CD14-positive monocyte (primary cell): ENCODE measurements around the gene NYAP1. TPM values are rescaled to one million over a fixed set of nuclear protein-coding genes. Genes with fewer than 3 reads are reported as not detected.
A peak's percentile ranks its signal among the peaks of the same experiment; 100 is the strongest.

Source experiments
- DNase-seq, 3 donors: peaks; one replicate each; pipeline ENCODE4 v3.0.0-alpha.2; 2011 to 2022
- H2AFZ ChIP-seq: 2 replicates; pipeline ENCODE4 v1.6.0; 2012; ENCODE audit warnings: mild to moderate bottlenecking, low read depth, low read length, inconsistent platforms; ENCODE audit not compliant: insufficient read depth, poor library complexity, severe bottlenecking
- H3K27ac ChIP-seq, 2 donors: 1 replicate in 1 of 2; 2 replicates in 1 of 2; pipeline ENCODE4 v1.5.1; 2012 to 2013; ENCODE audit warnings: low read length in 2 of 2, control low read depth in 1 of 2, inconsistent platforms in 1 of 2, low read depth in 1 of 2, mild to moderate bottlenecking in 1 of 2
- H3K27me3 ChIP-seq, 2 donors: one replicate each; pipeline versions ENCODE4 v1.6.0 to v1.6.1; 2011 to 2013; ENCODE audit warnings: low read length in 2 of 2; ENCODE audit not compliant: control insufficient read depth in 2 of 2, insufficient read depth in 2 of 2
- H3K36me3 ChIP-seq, 2 donors: replicated peaks in 1 of 2; 1 replicate in 1 of 2; 2 replicates in 1 of 2; pipeline versions ENCODE4 v1.5.1 to v1.6.1; 2012 to 2013; ENCODE audit warnings: low read length in 2 of 2, control low read depth in 1 of 2, inconsistent platforms in 1 of 2, mild to moderate bottlenecking in 1 of 2; ENCODE audit not compliant: insufficient read depth in 2 of 2, control insufficient read depth in 1 of 2
- H3K4me1 ChIP-seq, 2 donors: 1 replicate in 1 of 2; 2 replicates in 1 of 2; pipeline versions ENCODE4 v1.5.1 to v1.6.1; 2012 to 2013; ENCODE audit warnings: low read length in 2 of 2, control low read depth in 1 of 2, inconsistent platforms in 1 of 2, mild to moderate bottlenecking in 1 of 2, moderate library complexity in 1 of 2; ENCODE audit not compliant: insufficient read depth in 2 of 2, control insufficient read depth in 1 of 2
- H3K4me2 ChIP-seq: replicated peaks from 2 replicates; pipeline ENCODE3; 2012; ENCODE audit warnings: low read length, moderate library complexity, mild to moderate bottlenecking; ENCODE audit not compliant: poor library complexity, severe bottlenecking; ENCODE audit errors: extremely low read depth
- H3K4me3 ChIP-seq, 3 experiments: fragments of 200-600 bp in 1 of 3; sonication (generic) in 1 of 3; replicated peaks in 1 of 3; 1 replicate in 2 of 3; 2 replicates in 1 of 3; pipeline ENCODE4 v1.5.1; 2011 to 2013; ENCODE audit warnings: low read length in 3 of 3, mild to moderate bottlenecking in 3 of 3, control low read depth in 2 of 3, low read depth in 2 of 3, inconsistent platforms in 1 of 3, moderate library complexity in 1 of 3
- H3K79me2 ChIP-seq: 2 replicates; pipeline ENCODE4 v1.6.0; 2012; ENCODE audit warnings: mild to moderate bottlenecking, control low read depth, inconsistent platforms, low read length, moderate library complexity; ENCODE audit not compliant: insufficient read depth
- H3K9ac ChIP-seq: 2 replicates; pipeline ENCODE4 v1.6.0; 2017; ENCODE audit warnings: low read length, mild to moderate bottlenecking; ENCODE audit not compliant: insufficient read depth, poor library complexity, severe bottlenecking
- H3K9me3 ChIP-seq, 2 donors: replicated peaks in 1 of 2; 1 replicate in 1 of 2; 2 replicates in 1 of 2; pipeline versions ENCODE4 v1.5.1 to v1.6.1; 2012 to 2013; ENCODE audit warnings: low read length in 2 of 2, control low read depth in 1 of 2; ENCODE audit not compliant: control insufficient read depth in 1 of 2, insufficient read depth in 1 of 2
- H4K20me1 ChIP-seq: 2 replicates; pipeline ENCODE4 v1.6.0; 2012; ENCODE audit warnings: mild to moderate bottlenecking, low read length, control low read depth, moderate library complexity; ENCODE audit not compliant: insufficient read depth
- H3K27ac Mint-ChIP-seq, 7 donors: one replicate each; pipeline ENCODE4 v1.8.0; 2020; ENCODE audit warnings: mild to moderate bottlenecking in 7 of 7, mixed read lengths in 7 of 7, moderate library complexity in 6 of 7, inconsistent platforms in 2 of 7
- H3K27me3 Mint-ChIP-seq, 3 donors: one replicate each; pipeline ENCODE4 v1.8.0; 2021 to 2022; ENCODE audit warnings: low read depth in 3 of 3, mild to moderate bottlenecking in 3 of 3, mixed read lengths in 3 of 3, moderate library complexity in 3 of 3, inconsistent platforms in 1 of 3
- H3K36me3 Mint-ChIP-seq, 2 donors: one replicate each; pipeline ENCODE4 v1.8.0; 2020; ENCODE audit warnings: mixed read lengths in 2 of 2, inconsistent platforms in 1 of 2, mild to moderate bottlenecking in 1 of 2
- H3K4me1 Mint-ChIP-seq: one replicate; pipeline ENCODE4 v1.8.0; 2020; ENCODE audit warnings: mild to moderate bottlenecking, mixed read lengths
- H3K4me3 Mint-ChIP-seq, 2 donors: one replicate each; pipeline ENCODE4 v1.8.0; 2020; ENCODE audit warnings: mild to moderate bottlenecking in 2 of 2, mixed read lengths in 2 of 2, moderate library complexity in 1 of 2
- H3K9me3 Mint-ChIP-seq, 7 donors: one replicate each; pipeline ENCODE4 v1.8.0; 2020 to 2022; ENCODE audit warnings: mixed read lengths in 7 of 7, mild to moderate bottlenecking in 6 of 7, moderate library complexity in 6 of 7, inconsistent platforms in 2 of 7
- CTCF ChIP-seq: fragments of 200-600 bp; IDR thresholded peaks from one replicate; pipeline ENCODE4 v1.8.0; 2022; ENCODE audit warnings: antibody characterized with exemption, mild to moderate bottlenecking
- WGBS: methylation state at CpG from one replicate; pipeline ENCODE4 v1.1.5; 2013; ENCODE audit warnings: missing lambda C conversion rate; ENCODE audit not compliant: insufficient coverage; 5-methylcytosine and 5-hydroxymethylcytosine counted together
- intact Hi-C, 2 donors: fragments of 100-400 bp; cut with micrococcal nuclease; formaldehyde crosslinking; loops; one replicate each; pipeline versions ENCODE4 v1.15.0 to v1.15.1; 2023
- polyA plus RNA-seq, 3 donors: library from polyadenylated mRNA; depleted of rRNA in 1 of 3; unstranded in 2 of 3; stranded (reverse) in 1 of 3; fragments of 300-500 nt in 2 of 3; fragments of >200 nt in 1 of 3; fragmentation: Illumina TruSeq in 2 of 3; gene quantifications; 1 replicate in 2 of 3; 2 replicates in 1 of 3; pipeline ENCODE4 v1.2.3, GENCODE V29; 2012 to 2021

NYAP1 gene
- polyA plus RNA-seq, 3 donors, result not detected

DNA sequence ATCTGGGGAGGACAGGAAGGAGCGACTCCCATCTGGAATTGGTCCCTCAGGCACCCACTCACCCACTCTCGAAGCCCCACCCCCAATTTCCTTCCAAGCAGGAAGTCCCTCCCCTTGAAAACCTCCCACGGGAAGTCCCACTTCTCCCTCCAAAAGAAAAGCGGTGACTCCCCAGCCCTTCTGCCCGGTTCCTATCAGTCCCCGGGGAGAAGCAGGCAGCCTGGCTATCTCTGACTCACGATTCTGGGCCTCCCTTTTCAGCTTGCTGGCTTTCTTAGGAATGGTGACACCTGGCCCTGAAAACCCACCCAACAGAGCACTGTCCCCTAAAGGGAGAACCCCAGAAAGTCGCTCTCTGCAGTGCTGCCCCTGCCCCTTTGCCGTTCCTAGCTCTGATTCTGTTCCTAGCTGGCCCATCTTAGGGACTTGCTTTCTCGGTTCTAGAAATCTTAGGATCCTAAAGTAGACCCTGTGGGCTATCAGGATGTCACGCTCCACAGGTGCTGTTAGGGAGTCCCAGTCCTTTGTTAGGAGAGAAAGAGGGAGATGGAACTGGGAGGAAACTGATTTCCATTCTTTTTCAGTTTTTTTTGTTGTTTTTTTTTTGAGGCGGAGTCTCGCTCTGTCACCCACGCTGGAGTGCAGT lies 10.8 kb upstream of the NYAP1 start:
- Histone ChIP-seq H3K36me3 (peaks cover 28 to 73% of the 10 kb centered on the region in 2 donors), H3K27ac (peak overlapping the region; percentile 0 to 52), H3K27me3 (no peaks in the 10 kb centered on the region), H4K20me1 (peaks cover 100% of the 10 kb centered on the region), H3K4me3 (peak overlapping the region in 1 of 3 experiments; percentile 15), H3K4me1 (peaks cover 51 to 56% of the 10 kb centered on the region in 2 donors), H2AFZ (no peak overlapping the region), H3K79me2 (peaks cover 44% of the 10 kb centered on the region), H3K9me3 (no peaks in the 10 kb centered on the region), H3K4me2 (peak overlapping the region; percentile 14), H3K9ac (no peak overlapping the region)
- H3K4me3 Mint-ChIP-seq, result no peak overlapping the region
- H3K36me3 Mint-ChIP-seq, result peaks cover 33 to 78% of the 10 kb centered on the region in 2 donors
- H3K27ac Mint-ChIP-seq, result peak overlapping the region in 6 of 7 donors; percentile 25 to 86 (median 63)
- H3K9me3 Mint-ChIP-seq, result peaks cover 0 to under 1% (median 0%) of the 10 kb centered on the region in 7 donors
- DNase-seq, result peak in 2 of 3 donors; percentile 22 to 77
- H3K4me1 Mint-ChIP-seq, result peaks cover 53% of the 10 kb centered on the region
- TF ChIP-seq CTCF, result no peak
- WGBS, result 49% methylated on average over 12 of the region's 14 CpGs
- H3K27me3 Mint-ChIP-seq, result peaks cover 0 to 3% (median 2%) of the 10 kb centered on the region in 3 donors
- intact Hi-C loops, result loop anchor here in 1 of 2 donors (5.0 kb wide), 1 partner anchor 254 kb away; no protein-coding TSS in a partner anchor

DNA sequence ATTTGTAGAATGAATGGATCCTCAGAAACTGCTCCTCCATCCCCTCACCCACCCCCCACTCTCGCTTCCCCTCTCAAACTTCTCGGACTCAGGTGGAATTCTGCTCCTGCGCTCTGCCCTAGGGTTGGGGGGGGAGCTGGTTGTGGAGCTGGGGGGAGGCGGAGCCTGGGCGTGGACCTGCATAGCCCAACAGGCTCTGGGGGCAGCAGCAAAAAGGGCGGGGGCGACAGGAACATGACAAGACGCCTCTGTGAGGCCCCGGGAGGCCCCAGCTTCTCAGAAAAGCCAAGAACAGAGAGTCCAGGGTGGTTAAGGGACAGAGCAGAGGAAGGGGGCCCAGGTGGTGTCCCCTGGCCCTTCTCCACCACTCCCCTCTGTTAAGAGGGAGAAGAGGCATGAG lies 8.2 kb upstream of the NYAP1 start:
- peak overlapping the region in 1 of 3 experiments; percentile 99 for H3K4me3 ChIP-seq
- intact Hi-C loops, result loop anchor here (5.0 kb wide), 1 partner anchor 82 kb away; no protein-coding TSS in a partner anchor

More for the DNA sequence above, 8.2 kb upstream of the NYAP1 start:
- TF ChIP-seq CTCF, result no peak
- Histone ChIP-seq H4K20me1 (peaks cover 85% of the 10 kb centered on the region), H3K27ac (peak overlapping the region in 1 of 2 donors; percentile 84), H3K36me3 (peaks cover 19 to 52% of the 10 kb centered on the region in 2 donors), H3K27me3 (no peaks in the 10 kb centered on the region), H3K79me2 (peaks cover 58% of the 10 kb centered on the region), H3K9me3 (no peaks in the 10 kb centered on the region), H3K9ac (peak overlapping the region; percentile 89), H2AFZ (no peak overlapping the region), H3K4me1 (peaks cover 53 to 61% of the 10 kb centered on the region in 2 donors), H3K4me2 (peak overlapping the region; percentile 97)
- Mint-ChIP-seq H3K9me3 (peaks cover 0 to 2% (median 0%) of the 10 kb centered on the region in 7 donors), H3K27ac (peak overlapping the region in 4 of 7 donors; percentile 14 to 85 (median 70)), H3K4me3 (peak overlapping the region; percentile 95 to 96), H3K36me3 (peaks cover 25 to 56% of the 10 kb centered on the region in 2 donors), H3K27me3 (peaks cover 0 to 5% (median 2%) of the 10 kb centered on the region in 3 donors), H3K4me1 (peaks cover 50% of the 10 kb centered on the region)
- WGBS, result no CpG with 5 or more reads among the region's 9 CpGs
- no peak for DNase-seq
